Measurements from ENCODE around the gene STPG1. TPM values are rescaled to one million over a fixed set of nuclear protein-coding genes. Genes with fewer than 3 reads are reported as not detected.

STPG1 gene
- total and polyA plus RNA-seq, 2 of the 13 experiments (the other 11 are each of a cell fraction or from before 2014, with no cell fraction given) = 3.4 to 4.3 TPM

DNA sequence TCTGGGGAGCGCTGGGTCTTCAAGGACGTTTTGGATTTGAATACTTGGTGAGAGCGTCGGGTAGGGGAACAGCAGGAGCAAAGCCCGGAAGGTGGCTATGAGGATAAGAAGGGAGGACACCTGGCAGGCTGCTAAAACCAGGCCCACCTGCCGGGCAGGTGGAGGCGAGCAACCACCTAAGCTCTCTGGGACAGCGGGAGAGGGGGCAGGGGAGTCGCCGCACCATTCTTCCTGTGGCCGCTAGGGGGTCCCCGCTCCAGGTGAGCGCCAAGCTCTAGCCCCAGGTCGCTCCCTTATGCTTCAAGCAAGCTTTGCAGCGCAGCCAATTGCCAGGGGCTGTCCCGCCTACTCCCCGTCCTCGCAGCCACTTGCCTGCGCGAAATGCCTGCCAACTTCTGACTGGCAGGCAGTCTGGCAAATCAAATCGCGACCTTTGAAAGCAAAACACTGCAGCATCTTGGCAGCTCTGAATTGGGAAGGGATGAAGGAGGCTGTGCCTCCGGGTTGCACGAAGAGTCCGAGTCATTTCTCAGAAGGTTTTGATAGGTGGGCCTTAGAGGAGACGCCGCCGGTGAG lies 1.8 kb upstream of the STPG1 start, which contains the start of gene NIPAL3 (continued):
- TF ChIP-seq ZBTB44 (CRISPR knock-in tag; IDR thresholded peaks at IDR 0.05) = no peak; the same call in 1 of the 2 replicates
- TF ChIP-seq ZNF773 (CRISPR knock-in tag; IDR thresholded peaks at IDR 0.05; ENCODE audit: borderline replicate concordance) = no peak
- TF ChIP-seq TGIF2 (CRISPR knock-in tag; IDR thresholded peaks at IDR 0.05) = peak; percentile 47
- TF ChIP-seq, protein P1, sequence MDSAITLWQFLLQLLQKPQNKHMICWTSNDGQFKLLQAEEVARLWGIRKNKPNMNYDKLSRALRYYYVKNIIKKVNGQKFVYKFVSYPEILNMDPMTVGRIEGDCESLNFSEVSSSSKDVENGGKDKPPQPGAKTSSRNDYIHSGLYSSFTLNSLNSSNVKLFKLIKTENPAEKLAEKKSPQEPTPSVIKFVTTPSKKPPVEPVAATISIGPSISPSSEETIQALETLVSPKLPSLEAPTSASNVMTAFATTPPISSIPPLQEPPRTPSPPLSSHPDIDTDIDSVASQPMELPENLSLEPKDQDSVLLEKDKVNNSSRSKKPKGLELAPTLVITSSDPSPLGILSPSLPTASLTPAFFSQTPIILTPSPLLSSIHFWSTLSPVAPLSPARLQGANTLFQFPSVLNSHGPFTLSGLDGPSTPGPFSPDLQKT (CRISPR knock-in tag; IDR thresholded peaks at IDR 0.05; ENCODE audit: borderline replicate concordance) = no peak
- no peak for TF ChIP-seq NCOA5 (CRISPR knock-in tag; IDR thresholded peaks at IDR 0.05)

- no peaks in the 10 kb centered on the region for H3K9me3 ChIP-seq (ENCODE audit: low read length)
- CTCF ChIA-PET (ENCODE audit: low intra/inter-chr PET ratio, low total read pairs) = interaction anchor here (1.5 kb wide), 1 partner anchor 172 kb away, joined by 6 read pairs; no protein-coding TSS in a partner anchor
- peak overlapping the region; percentile 51 to 75 (median 60) for H3K4me3 ChIP-seq (replicated peaks in 1 of 3; ENCODE audit: insufficient read depth in 1 of 3, low read depth in 2 of 3, low read length in 3 of 3)
- POLR2A ChIA-PET = interaction anchor here (0.7 to 1.9 kb wide), 8 partner anchors 9 to 290 kb away, joined by 3 to 11 read pairs (median 4); partner anchors contain the start of genes IFNLR1 and RCAN3
- in situ Hi-C loops (cut with HindIII; ENCODE audit: extremely low pct_ligation_motif_present, low pct_unique_long_range_greater_than_20kb) = no loop called here
- no peak for FAIRE-seq
- no peaks in the 10 kb centered on the region; a peak in 1 of 5 replicates for H3K27me3 ChIP-seq (ENCODE audit: control insufficient read depth in 1 of 2, insufficient read depth in 2 of 2, low read length in 2 of 2)
- peak; percentile 21 for DNase-seq (ENCODE audit: low spot score)
- peak overlapping the region; percentile 47 for H3K27ac ChIP-seq (ENCODE audit: extremely low read length, insufficient read depth, low read length)
- WGBS (ENCODE audit: low lambda C conversion rate) = 8% methylated on average over 22 of the region's 22 CpGs
- H2AFZ ChIP-seq (ENCODE audit: low read length) = peak overlapping the region; percentile 96
- H3K79me2 ChIP-seq (ENCODE audit: insufficient read depth, low read length) = no peaks in the 10 kb centered on the region
- peak; percentile 30 for ATAC-seq
- intact Hi-C loops (cut with micrococcal nuclease; ENCODE audit: unreplicated experiment) = loop anchor here (2.0 to 10.0 kb wide), 3 partner anchors 90 to 227 kb away; partner anchors contain the start of genes RCAN3 and SRRM1
- H4K20me1 ChIP-seq (ENCODE audit: insufficient read depth, low read length) = no peaks in the 10 kb centered on the region
- peaks cover 0 to 3% of the 10 kb centered on the region in 2 experiments; a peak in 1 of 5 replicates for H3K36me3 ChIP-seq (replicated peaks in 1 of 2; ENCODE audit: control insufficient read depth in 1 of 2, insufficient read depth in 2 of 2, low read length in 2 of 2)
- BruUV-seq (replicated peaks) = no TSS peak
- peaks cover 43% of the 10 kb centered on the region for H3K4me1 ChIP-seq (ENCODE audit: insufficient read depth, low read length)
- peak overlapping the region; percentile 93 for H3K4me2 ChIP-seq (ENCODE audit: low read depth, low read length)
- H3K9ac ChIP-seq (ENCODE audit: insufficient read depth, low read depth, low read length) = peak overlapping the region; percentile 47
- TF ChIP-seq TCF7L2 (IDR thresholded peaks at IDR 0.05; ENCODE audit: low read depth, low read length) (no peak), ZNF558 (CRISPR knock-in tag; IDR thresholded peaks at IDR 0.05; ENCODE audit: borderline replicate concordance) (no peak), CREB1 (IDR thresholded peaks at IDR 0.05) (0 out of 2 replicates have a peak, but pooled peaks have one; percentile 6), CREB1 (CRISPR knock-in tag; IDR thresholded peaks at IDR 0.05) (no peak), ZNF224 (CRISPR knock-in tag; IDR thresholded peaks at IDR 0.05) (peak; percentile 46; the same call in 1 of the 2 replicates), ASH2L (IDR thresholded peaks at IDR 0.05; ENCODE audit: insufficient read length, low read depth, low read length) (peak; percentile 20), ZNF510 (CRISPR knock-in tag; IDR thresholded peaks at IDR 0.05; ENCODE audit: low read depth) (peak; percentile 60; the same call in 1 of the 2 replicates), DPF2 (CRISPR knock-in tag; IDR thresholded peaks at IDR 0.05; ENCODE audit: borderline replicate concordance, low read depth) (0 out of 2 replicates have a peak, but pooled peaks have one; percentile 25), MTA3 (CRISPR knock-in tag; IDR thresholded peaks at IDR 0.05) (no peak), TBX3 (IDR thresholded peaks at IDR 0.05; ENCODE audit: borderline replicate concordance) (no peak), FOXC1 (CRISPR knock-in tag; IDR thresholded peaks at IDR 0.05; ENCODE audit: borderline replicate concordance) (peak; percentile 38; the same call in 1 of the 2 replicates)
- TF ChIP-seq, protein P2, sequence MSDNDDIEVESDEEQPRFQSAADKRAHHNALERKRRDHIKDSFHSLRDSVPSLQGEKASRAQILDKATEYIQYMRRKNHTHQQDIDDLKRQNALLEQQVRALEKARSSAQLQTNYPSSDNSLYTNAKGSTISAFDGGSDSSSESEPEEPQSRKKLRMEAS (IDR thresholded peaks at IDR 0.05) = peak; percentile 11; the same call in 1 of the 2 replicates
- TF ChIP-seq, protein P3, sequence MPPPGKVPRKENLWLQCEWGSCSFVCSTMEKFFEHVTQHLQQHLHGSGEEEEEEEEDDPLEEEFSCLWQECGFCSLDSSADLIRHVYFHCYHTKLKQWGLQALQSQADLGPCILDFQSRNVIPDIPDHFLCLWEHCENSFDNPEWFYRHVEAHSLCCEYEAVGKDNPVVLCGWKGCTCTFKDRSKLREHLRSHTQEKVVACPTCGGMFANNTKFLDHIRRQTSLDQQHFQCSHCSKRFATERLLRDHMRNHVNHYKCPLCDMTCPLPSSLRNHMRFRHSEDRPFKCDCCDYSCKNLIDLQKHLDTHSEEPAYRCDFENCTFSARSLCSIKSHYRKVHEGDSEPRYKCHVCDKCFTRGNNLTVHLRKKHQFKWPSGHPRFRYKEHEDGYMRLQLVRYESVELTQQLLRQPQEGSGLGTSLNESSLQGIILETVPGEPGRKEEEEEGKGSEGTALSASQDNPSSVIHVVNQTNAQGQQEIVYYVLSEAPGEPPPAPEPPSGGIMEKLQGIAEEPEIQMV (CRISPR knock-in tag; IDR thresholded peaks at IDR 0.05; ENCODE audit: low read depth) = 0 out of 2 replicates have a peak, but pooled peaks have one; percentile 17
Observed at GRCh38 chr1:24414775-24415333, 1.3 kb upstream of the STPG1 start.

Measured in HepG2 (cell line).